ENCODE data around the gene ELK4. TPM values are rescaled to one million over a fixed set of nuclear protein-coding genes. Genes with fewer than 3 reads are reported as not detected.

Gene ELK4
- total and polyA plus RNA-seq, 2 of the 4 experiments (the other 2 are of a cell fraction): 4.6 to 11.3 TPM

GRCh38 chr1:205662791-205663190 is 31.0 kb upstream of the ELK4 start:
- Histone ChIP-seq H2AK5ac (ENCODE audit: low read depth, low read length) (no peak overlapping the region), H3K14ac (replicated peaks; ENCODE audit: low read depth, low read length) (no peak overlapping the region), H2AFZ (replicated peaks; ENCODE audit: low read length, poor library complexity) (no peak overlapping the region), H4K5ac (ENCODE audit: low read depth, low read length) (no peak overlapping the region), H3K4me2 (ENCODE audit: low read depth, low read length) (no peak overlapping the region), H4K20me1 (ENCODE audit: insufficient read depth, low read length) (no peaks in the 10 kb centered on the region), H3K4me3 (ENCODE audit: insufficient read depth, low read depth, low read length) (no peak overlapping the region), H3K4me1 (ENCODE audit: control insufficient read depth, insufficient read depth, low read length) (peaks cover 7% of the 10 kb centered on the region), H3K23ac (ENCODE audit: low read depth, low read length) (no peak overlapping the region), H3K9me1 (ENCODE audit: insufficient read depth, low read length) (no peaks in the 10 kb centered on the region; the same call in 1 of the 2 replicates), H3K36me3 (ENCODE audit: control insufficient read depth, insufficient read depth, low read length) (no peaks in the 10 kb centered on the region), H2BK15ac (ENCODE audit: low read depth, low read length) (no peak overlapping the region; the same call in 2 of the 3 replicates), H3K9me3 (ENCODE audit: control insufficient read depth, insufficient read depth, low read length) (no peaks in the 10 kb centered on the region), H3K27me3 (ENCODE audit: control insufficient read depth, insufficient read depth, low read length) (no peaks in the 10 kb centered on the region), H2BK5ac (ENCODE audit: low read depth, low read length, poor library complexity, severe bottlenecking) (no peak overlapping the region), H2BK20ac (ENCODE audit: low read depth, low read length) (no peak overlapping the region), H3K18ac (ENCODE audit: low read depth, low read length) (no peak overlapping the region), H3K56ac (ENCODE audit: extremely low read depth, insufficient read depth, low read length) (no peak overlapping the region), H2AK9ac (replicated peaks; ENCODE audit: low read depth, low read length, poor library complexity) (no peak overlapping the region), H3K27ac (ENCODE audit: insufficient read depth, low read length) (no peak overlapping the region), H3K4ac (ENCODE audit: low read depth, low read length) (no peak overlapping the region), H2BK120ac (ENCODE audit: low read depth, low read length) (no peak overlapping the region), H3K9ac (ENCODE audit: low read depth, low read length) (no peak overlapping the region), H4K91ac (ENCODE audit: insufficient read depth, low read depth, low read length) (no peak overlapping the region), H3K79me1 (ENCODE audit: low read depth in 1 of 2, low read length in 2 of 2) (peaks cover 0 to 3% of the 10 kb centered on the region in 2 experiments; a peak in 1 of 4 replicates), H4K8ac (ENCODE audit: low read depth in 2 of 2, low read length in 2 of 2) (no peak overlapping the region)
- POLR2A ChIA-PET (ENCODE audit: unreplicated experiment): no interaction called here
- ATAC-seq (ENCODE audit: low read depth): no peak
- BruUV-seq (replicated peaks): no TSS peak
- intact Hi-C loops (cut with micrococcal nuclease) (no loop called here), in situ Hi-C loops (cut with MboI; ENCODE audit: low sequenced_read_pairs) (loop anchor here (25.0 kb wide), 2 partner anchors 250 to 450 kb away; partner anchors contain the start of gene AVPR1B), dilution Hi-C loops (cut with HindIII; ENCODE audit: low sequenced_read_pairs, unreplicated experiment) (no loop called here)
- no peak for TF ChIP-seq FOS (IDR thresholded peaks at IDR 0.05; ENCODE audit: low read depth, low read length)
- WGBS, 2 experiments (ENCODE audit: extremely low coverage in 2 of 2, insufficient read length in 1 of 2): 97% methylated on average over 14 of the region's 24 CpGs; no CpG with 5 or more reads in 1 of the 2 experiments
- CTCF ChIA-PET: no interaction called here
- no peak for DNase-seq
